Neural cell (in vitro differentiated cells): ENCODE results near the gene ATF5. TPM values are rescaled to one million over a fixed set of nuclear protein-coding genes. Genes with fewer than 3 reads are reported as not detected.

Experiments used
- H2AFZ ChIP-seq: fragments of 200-600, 300-800 bp; sonication (generic), shearing (Covaris generic); 2 replicates; pipeline ENCODE4 v1.6.0; 2014; ENCODE audit warnings: low read depth, mild to moderate bottlenecking, antibody characterized with exemption, low read length, moderate library complexity
- H3F3A ChIP-seq: fragments of 200-600 bp; shearing (Covaris generic); 2 replicates; pipeline ENCODE4 v1.6.1; 2016; ENCODE audit warnings: mild to moderate bottlenecking, moderate library complexity, mixed read lengths, antibody characterized with exemption, low read length; ENCODE audit not compliant: insufficient read depth, poor library complexity, severe bottlenecking
- H3K27ac ChIP-seq: fragments of 200-600, 300-800 bp; sonication (generic), shearing (Covaris generic); 2 replicates; pipeline ENCODE4 v1.5.1; 2014; ENCODE audit warnings: mild to moderate bottlenecking, low read length, moderate library complexity
- H3K27me3 ChIP-seq: fragments of 300-800, 200-600 bp; sonication (generic), shearing (Covaris generic); 2 replicates; pipeline ENCODE4 v1.6.0; 2014; ENCODE audit warnings: mild to moderate bottlenecking, low read depth, low read length, moderate library complexity; ENCODE audit not compliant: insufficient read depth
- H3K36me3 ChIP-seq: fragments of 300-800, 200-600 bp; sonication (generic), shearing (Covaris generic); 2 replicates; pipeline ENCODE4 v1.5.1; 2014; ENCODE audit warnings: mild to moderate bottlenecking, antibody characterized with exemption, low read length, moderate library complexity; ENCODE audit not compliant: insufficient read depth
- H3K4me2 ChIP-seq: fragments of 300-800, 200-600 bp; sonication (generic), shearing (Covaris generic); 2 replicates; pipeline ENCODE4 v1.6.0; 2014; ENCODE audit warnings: mild to moderate bottlenecking, low read length
- H3K4me3 ChIP-seq: fragments of 300-800, 200-600 bp; sonication (generic), shearing (Covaris generic); 2 replicates; pipeline ENCODE4 v1.5.1; 2014; ENCODE audit warnings: mild to moderate bottlenecking, low read length, moderate library complexity
- H3K79me2 ChIP-seq: fragments of 200-600 bp; shearing (Covaris generic); replicated peaks from 2 replicates; pipeline ENCODE4 v1.6.0; 2014; ENCODE audit warnings: mild to moderate bottlenecking, low read length, moderate library complexity; ENCODE audit not compliant: insufficient read depth
- H3K9ac ChIP-seq: fragments of 300-800, 200-600 bp; sonication (generic), shearing (Covaris generic); 2 replicates; pipeline ENCODE4 v1.6.1; 2016; ENCODE audit warnings: mild to moderate bottlenecking, low read length, mixed read lengths
- H3K9me2 ChIP-seq: fragments of 200-600 bp; shearing (Covaris generic); 2 replicates; pipeline ENCODE4 v1.6.1; 2016; ENCODE audit warnings: mild to moderate bottlenecking, low read length, mixed read lengths; ENCODE audit not compliant: insufficient read depth
- H3K9me3 ChIP-seq: fragments of 200-600, 300-800 bp; sonication (generic), shearing (Covaris generic); 2 replicates; pipeline ENCODE4 v1.6.1; 2016; ENCODE audit warnings: mild to moderate bottlenecking, mixed run types, low read length, moderate library complexity, mixed read lengths
- H4K20me1 ChIP-seq: fragments of 200-600 bp; shearing (Covaris generic); 2 replicates; pipeline ENCODE4 v1.6.1; 2016; ENCODE audit warnings: mild to moderate bottlenecking, mixed run types; ENCODE audit not compliant: insufficient read depth
- CTCF ChIP-seq: fragments of 450-650 bp; IDR thresholded peaks from 2 replicates; pipeline ENCODE4 v1.5.1; 2014; ENCODE audit warnings: antibody characterized with exemption, mild to moderate bottlenecking, moderate library complexity; ENCODE audit not compliant: poor library complexity, severe bottlenecking
- EP300 ChIP-seq: fragments of 450-650 bp; conservative IDR thresholded peaks from 2 replicates; pipeline ENCODE4 v1.6.1; 2014; ENCODE audit warnings: antibody characterized with exemption, mild to moderate bottlenecking, moderate library complexity; ENCODE audit not compliant: poor library complexity, severe bottlenecking
- EZH2 ChIP-seq: fragments of 200-600, 300-800 bp; shearing (Covaris generic), sonication (generic); IDR thresholded peaks from 2 replicates; pipeline ENCODE4 v1.6.1; 2014; ENCODE audit warnings: antibody characterized with exemption, low read length, borderline replicate concordance, mild to moderate bottlenecking; ENCODE audit not compliant: insufficient read depth, poor library complexity, severe bottlenecking
- MXI1 ChIP-seq: fragments of 450-650 bp; conservative IDR thresholded peaks from 2 replicates; pipeline ENCODE4 v1.6.1; 2014; ENCODE audit warnings: antibody characterized with exemption, mild to moderate bottlenecking; ENCODE audit not compliant: poor library complexity, severe bottlenecking
- POLR2AphosphoS5 ChIP-seq: IDR thresholded peaks from 2 replicates; pipeline ENCODE4 v1.6.1; 2012
- RAD21 ChIP-seq: fragments of 450-650 bp; conservative IDR thresholded peaks from 2 replicates; pipeline ENCODE4 v1.6.1; 2014; ENCODE audit warnings: antibody characterized with exemption, mild to moderate bottlenecking, moderate library complexity
- REST ChIP-seq: IDR thresholded peaks from 2 replicates; pipeline ENCODE4 v1.6.1; 2012; ENCODE audit warnings: borderline replicate concordance
- SMC3 ChIP-seq: fragments of 450-650 bp; conservative IDR thresholded peaks from 2 replicates; pipeline ENCODE4 v1.6.1; 2014; ENCODE audit warnings: antibody characterized with exemption, mild to moderate bottlenecking, moderate library complexity; ENCODE audit not compliant: poor library complexity
- TAF1 ChIP-seq: IDR thresholded peaks from 2 replicates; pipeline ENCODE4 v1.6.1; 2012; ENCODE audit warnings: low read depth
- polyA plus RNA-seq: library from polyadenylated mRNA; depleted of rRNA; stranded (reverse); fragments of >200 nt; gene quantifications from 2 replicates; pipeline ENCODE4 v1.2.3, GENCODE V29; 2014

ATF5 gene
- polyA plus RNA-seq, 1 donor from 2014 or later, result 16.1 TPM

- H3K27ac ChIP-seq, result no peak overlapping the region
- no peak overlapping the region for H2AFZ ChIP-seq
- no peaks in the 10 kb centered on the region for H4K20me1 ChIP-seq
- no peaks in the 10 kb centered on the region for H3K27me3 ChIP-seq
- H3K4me2 ChIP-seq, result no peak overlapping the region
- H3K4me3 ChIP-seq, result no peak overlapping the region
- H3K9me2 ChIP-seq, result no peaks in the 10 kb centered on the region
- no peaks in the 10 kb centered on the region for H3K36me3 ChIP-seq
- H3K9ac ChIP-seq, result no peak overlapping the region
- TF ChIP-seq MXI1 (no peak), EP300 (no peak), REST (no peak), EZH2 (no peak), SMC3 (no peak), CTCF (no peak), POLR2AphosphoS5 (no peak), TAF1 (no peak), RAD21 (no peak)
- H3F3A ChIP-seq, result no peaks in the 10 kb centered on the region
- H3K9me3 ChIP-seq, result no peaks in the 10 kb centered on the region
- H3K79me2 ChIP-seq, result no peaks in the 10 kb centered on the region
Observed at GRCh38 chr19:49978324-49978723, 49.3 kb downstream of the ATF5 start.

- H3K4me2 ChIP-seq, result no peak overlapping the region
- H3K4me3 ChIP-seq, result no peak overlapping the region
Observed at GRCh38 chr19:49981603-49982593, 52.9 kb downstream of the ATF5 start.

More at GRCh38 chr19:49981603-49982593, 52.9 kb downstream of the ATF5 start:
- Histone ChIP-seq H3K27me3 (no peaks in the 10 kb centered on the region), H3K9ac (no peak overlapping the region), H3K27ac (no peak overlapping the region), H3K79me2 (no peaks in the 10 kb centered on the region), H3K36me3 (no peaks in the 10 kb centered on the region), H3K9me2 (no peaks in the 10 kb centered on the region), H3F3A (no peaks in the 10 kb centered on the region), H2AFZ (no peak overlapping the region), H3K9me3 (no peaks in the 10 kb centered on the region), H4K20me1 (no peaks in the 10 kb centered on the region)
- TF ChIP-seq REST (no peak), RAD21 (no peak)
